Stimulated activated CD4-positive, alpha-beta T cell treated with anti-CD3 and anti-CD28 coated beads, Interleukin-15, amount 100 ng/mL, for 24 hours (primary cell): ENCODE data around the gene MTUS2.

Experiments
- DNase-seq: peaks from one replicate; pipeline ENCODE4 v3.0.0-alpha.2; 2020

MTUS2 gene

DNA sequence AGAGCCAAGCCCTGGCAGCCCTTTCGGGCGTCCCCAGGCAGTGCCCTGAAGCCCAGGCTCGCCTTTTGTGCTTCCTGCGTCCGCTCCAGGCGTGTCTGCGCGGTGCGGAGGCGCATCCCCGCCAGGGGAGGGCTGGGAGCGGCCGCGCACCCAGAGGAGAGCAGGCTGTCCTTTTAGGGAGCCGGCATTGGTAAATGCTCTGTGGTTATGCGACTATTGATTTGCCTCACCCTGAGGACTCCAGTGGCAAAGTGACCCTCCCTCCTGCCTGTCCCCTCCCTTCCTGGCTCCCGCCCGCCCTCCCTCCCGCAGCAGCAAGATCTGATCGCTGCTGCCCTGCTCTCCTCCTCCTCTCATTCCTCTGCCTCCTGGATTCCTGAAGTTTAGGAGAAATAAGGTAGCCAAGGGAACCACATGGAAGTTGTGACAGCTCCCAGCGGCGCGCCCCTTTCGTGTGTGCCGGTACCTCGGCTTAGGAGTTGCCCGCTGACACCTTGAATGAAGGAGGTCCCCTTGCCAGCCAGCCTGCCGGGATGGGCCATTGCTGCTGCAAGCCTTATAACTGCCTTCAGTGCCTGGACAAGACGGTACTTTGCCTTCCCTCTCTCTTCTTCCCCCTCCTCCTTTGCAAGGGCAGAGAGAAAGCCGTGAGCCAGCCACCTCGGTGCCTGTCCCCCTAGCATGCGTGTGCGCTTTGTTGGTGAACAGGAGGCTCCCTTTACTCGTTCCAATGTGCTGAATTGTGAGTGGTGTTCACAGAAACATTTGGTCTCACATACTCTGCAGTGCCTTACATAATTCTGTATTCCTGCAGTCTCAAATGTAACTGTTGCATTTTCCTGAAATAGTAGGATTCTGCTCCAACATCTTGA is 608.4 kb downstream of the MTUS2 start:
- DNase-seq, result no peak

DNA sequence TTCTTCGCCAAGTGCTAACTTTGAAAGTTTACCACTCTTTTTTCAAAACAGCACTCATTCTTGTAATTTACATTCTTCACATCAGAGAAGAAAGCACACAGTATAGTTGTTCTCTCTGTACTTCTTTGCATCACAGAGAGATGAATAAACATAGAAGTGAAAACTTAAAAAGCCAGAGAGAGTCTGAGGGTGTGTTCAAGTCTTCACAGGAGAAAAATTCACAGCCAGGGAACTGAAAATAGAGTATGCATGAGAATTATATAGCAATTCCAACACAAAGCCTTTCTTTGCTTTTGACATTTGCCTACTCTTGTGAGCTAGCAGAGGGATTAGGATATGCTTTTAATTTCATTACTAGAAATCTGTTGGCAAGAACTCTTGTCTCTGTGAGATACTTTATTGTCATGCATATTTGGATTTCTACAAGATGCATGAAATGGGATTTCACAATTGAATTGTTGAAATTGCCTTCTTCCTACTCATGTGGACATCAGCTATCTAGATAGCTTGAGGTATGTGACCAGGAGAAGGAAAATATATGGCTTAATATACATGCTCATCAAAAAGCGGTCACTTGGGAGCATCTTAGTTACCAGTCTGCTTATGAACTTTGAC is 609.3 kb downstream of the MTUS2 start:
- DNase-seq, result no peak

DNA sequence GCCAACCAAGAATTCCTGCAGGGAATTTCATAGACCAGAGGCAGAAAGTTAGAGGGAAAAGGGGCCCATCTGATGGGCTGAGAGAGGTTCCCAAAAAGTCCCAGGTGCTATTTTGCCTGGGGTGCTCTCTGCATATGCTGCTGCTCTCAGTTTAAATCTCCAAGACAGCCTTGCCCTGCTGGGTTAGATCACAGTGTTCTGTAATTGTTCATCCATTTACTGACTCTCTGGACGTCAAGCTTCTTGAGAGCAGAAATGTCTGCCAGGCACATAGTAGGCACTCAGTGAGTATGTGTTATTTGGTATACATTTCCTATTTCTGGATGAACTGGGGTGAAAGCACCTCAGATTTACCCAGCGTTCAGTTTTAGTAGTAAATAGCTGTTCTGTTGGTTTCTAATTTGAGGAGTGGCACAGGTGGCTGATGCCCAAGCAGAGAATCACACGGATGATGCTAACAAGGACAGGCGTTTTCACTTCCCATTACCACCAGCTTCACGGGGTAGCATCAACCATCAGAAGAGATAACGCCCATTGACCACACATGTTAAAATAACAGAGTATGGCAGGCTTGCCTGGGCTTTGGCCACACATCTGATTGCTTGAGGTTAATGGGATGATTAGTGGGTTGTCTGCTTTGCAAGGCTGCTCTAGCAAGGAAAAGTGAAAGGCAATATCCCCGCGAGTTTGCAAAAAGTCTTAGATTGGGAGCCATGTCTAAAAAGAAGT is 614.2 kb downstream of the MTUS2 start:
- no peak for DNase-seq

DNA sequence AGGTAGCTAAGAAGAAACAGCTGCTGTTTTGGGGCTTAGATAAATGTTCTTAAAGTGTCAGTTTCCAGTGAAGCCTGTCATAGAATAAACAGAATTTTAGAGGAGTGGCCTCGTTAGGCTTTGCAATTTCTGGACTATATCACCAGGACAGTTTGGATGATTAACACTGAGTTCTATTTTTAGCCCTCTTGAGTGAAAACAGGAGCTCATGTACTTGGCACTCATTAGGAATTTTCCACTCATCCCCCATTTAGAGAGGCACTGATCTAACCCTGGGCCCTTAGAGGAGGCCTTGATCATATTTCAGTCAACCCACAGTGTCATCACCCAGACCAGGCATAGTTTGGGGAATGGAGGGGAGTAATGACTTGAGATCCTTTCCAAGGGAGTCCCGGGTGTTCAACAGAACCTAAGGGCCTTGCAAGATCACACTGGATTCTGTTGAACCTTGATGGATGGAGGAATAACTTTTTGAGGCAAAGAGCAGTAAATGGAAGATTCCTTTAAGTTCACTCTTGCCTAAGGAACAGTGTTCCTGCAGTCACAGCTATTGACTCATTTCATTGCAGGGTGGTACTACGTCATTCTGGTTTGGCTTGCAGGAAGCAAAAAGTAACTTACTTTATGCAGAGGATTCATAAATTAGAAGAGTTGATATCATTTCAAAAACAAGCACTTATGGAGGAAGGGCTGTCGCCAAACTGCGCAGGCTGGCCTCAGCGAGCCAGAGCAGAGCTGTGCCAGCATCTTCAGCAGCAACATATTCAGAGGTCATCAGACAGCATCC is 615.2 kb downstream of the MTUS2 start:
- no peak for DNase-seq

DNA sequence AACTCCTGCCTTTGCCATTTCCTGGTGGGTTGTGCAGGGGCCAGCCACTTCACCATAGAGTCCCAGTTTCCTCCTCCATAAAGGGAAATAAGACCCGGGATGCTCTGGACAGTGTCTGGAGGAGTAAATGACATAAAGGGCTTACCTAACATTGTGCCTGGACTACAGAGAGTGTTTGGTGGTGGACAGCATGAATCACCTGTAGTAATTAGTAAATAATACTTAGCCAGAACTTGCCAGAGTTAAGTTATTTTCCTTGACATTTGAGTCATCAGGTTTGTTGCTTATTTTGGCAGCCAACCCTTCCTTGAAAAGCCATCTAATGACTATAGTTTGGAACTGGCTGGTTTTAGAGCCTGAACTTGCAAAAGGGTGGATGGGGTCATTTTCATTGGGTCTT is 616.2 kb downstream of the MTUS2 start:
- no peak for DNase-seq

DNA sequence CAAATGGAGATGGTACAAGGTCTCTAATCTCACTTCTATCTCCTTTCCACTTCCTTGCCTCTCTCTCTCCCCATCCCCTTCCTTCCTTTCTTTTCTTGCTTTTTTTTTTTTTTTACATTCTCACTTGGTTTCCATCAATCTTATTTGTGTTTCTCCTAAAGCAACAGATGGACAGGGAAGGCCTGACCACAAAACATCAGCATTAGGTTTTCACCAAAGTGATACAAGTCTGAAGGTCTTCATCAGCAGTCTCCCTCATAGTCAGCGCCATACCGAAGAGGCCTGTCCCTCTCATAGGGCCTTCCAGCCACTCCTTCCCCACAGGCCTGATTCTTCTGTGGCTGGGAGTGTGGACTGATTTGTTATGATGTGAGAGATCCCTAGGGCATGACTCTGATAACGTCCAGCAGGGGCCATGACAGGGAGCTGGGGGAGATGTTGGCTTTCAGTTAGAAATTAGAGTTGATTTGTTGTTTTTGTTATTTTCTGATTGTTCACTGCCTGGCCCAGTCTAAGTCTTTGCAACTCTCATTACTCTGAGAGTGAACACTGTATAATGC is 616.7 kb downstream of the MTUS2 start:
- DNase-seq, result no peak

DNA sequence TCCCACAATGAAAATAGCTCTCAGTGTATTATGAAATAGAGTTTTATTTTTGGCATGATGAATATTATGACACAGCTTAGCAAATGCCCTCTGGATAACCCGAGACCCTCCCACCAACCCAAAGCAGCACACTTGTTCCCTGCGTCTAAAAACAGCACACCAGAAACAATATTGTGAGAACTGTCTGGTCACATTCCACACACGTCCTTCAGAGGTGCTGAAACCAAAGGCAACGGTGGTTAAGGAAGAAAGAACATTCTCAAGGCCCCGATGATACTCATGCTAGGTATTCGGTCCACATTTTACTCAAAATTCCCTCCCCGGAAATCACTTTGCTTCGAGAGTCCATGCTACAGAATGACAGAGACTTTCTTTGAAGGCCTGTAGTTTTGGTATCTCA is 618.6 kb downstream of the MTUS2 start:
- no peak for DNase-seq

DNA sequence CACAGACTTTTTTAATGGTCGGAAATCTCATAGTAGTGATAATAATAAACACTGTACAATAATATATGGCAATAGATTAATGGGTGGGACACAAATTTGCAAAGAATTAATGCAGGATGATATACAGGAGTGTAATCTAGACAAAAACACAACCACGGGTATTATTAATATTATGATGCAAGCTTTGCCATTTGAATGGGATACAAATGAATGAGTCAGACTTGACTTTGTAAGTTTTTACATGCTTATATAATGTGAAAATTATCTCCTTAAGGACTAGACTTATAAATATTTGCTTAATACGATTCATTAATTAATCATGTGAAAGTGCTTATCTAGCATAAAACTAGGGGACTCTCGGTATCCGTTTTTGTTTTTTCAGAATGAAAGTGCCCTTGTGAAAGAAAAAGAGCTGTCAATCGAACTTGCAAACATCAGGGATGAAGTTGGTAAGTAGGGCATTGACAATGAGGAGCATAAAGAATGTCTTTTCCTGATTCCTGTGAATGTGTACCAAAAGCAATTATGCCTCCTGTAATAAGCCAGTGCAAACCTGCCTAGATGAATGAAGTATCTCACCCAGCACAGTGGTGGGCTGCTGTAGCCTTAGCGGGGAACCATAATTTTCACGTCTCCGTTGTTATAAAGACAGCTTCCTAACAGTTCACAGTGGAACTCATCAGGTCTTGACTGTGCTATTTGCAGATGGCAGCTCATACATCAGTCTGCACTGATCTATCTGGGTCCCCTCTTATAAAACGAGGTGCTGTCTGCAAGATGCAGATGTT is 619.7 kb downstream of the MTUS2 start:
- DNase-seq, result no peak

DNA sequence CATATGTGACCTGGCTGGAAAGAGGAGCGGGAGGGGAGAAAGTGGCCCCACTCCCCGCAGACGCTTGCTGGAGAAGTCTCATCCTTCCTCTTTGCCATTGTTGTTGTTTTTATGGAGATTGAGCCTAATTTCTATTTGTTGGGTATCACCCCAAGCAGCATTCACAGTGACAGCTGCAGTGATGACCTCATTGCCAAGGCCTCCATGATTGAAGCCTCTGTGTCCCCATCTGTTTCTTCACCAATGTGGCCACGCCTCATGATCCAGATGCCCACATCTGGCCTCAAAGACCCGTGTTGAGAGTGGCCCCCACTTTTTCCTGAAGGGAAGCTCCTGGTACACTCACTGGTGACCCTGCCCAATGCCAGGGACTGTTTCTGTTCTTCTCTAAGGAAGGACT is 621.2 kb downstream of the MTUS2 start:
- no peak for DNase-seq

DNA sequence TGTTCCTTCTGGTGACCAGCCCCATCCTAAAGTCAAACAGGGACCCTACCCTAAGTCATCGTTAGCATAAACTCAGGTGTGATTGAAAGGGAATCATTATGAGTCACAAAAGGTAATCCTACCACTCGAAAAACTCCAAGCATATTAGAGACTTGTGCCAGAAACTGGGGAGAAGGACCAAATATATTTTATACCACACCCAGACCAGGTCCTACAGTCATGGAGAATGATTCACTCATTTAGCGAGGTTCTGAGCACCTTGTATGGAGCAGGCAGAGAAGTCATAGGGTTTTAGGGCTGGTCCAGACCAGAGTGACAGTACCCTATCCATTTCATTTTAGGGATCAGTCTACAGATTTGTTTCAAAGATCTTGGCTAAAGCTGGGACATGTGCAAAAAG is 625.9 kb downstream of the MTUS2 start:
- DNase-seq, result no peak

DNA sequence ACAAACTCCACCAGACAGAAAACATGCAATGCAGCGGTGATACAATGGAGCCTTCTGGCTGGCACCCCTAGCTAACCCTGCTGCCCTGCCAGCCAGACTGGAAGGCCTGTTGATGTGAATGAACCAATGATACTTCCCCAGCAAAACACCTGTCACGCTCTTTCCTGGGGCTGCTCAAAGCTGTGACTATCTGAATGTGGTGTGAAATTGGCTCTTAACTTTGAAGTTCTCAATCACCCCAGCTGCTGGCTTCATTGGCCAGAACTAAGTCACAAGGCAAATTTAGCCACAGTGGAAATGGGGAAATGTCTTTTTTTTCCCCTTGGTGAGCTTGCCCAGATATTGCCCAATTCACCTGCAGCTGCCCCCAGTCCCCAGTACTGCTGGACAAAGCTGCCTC is 628.0 kb downstream of the MTUS2 start:
- DNase-seq, result no peak

DNA sequence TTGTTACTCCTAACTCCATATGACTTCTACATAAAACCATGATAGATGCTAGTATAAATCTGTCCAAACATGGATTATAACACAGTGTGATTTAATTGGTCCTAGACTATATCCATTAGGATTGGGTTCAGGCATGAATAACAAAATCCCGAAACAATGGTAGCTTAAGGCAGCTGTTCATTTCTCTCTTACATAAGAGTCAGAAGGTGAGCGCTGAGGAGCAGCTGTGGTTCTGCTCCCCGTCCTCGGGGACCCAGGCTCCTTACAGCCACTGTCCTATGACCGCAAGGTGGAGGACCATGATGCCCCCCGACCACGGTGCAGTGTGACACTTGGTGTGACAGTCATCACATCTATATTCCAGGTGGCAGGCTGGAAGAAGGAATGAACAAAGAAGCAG is 629.6 kb downstream of the MTUS2 start:
- DNase-seq, result no peak

DNA sequence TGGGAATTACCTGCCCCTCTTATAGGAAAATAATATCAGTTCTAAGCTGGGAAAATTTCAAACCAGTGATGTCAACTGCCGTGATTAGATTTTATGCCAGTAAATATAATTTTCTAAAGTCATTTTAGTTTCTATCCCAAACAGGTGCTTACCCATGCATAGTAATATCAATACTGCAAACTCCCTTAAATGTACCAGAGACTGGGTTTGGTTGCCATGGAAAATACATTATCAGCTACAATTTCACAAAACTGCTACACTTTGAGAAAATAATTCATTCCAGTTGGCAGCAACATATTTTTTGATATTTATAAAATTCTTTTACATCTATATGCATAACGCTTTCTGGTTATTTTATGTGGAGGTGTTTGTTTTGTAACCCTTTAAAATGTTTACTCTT is 631.8 kb downstream of the MTUS2 start:
- DNase-seq, result no peak

DNA sequence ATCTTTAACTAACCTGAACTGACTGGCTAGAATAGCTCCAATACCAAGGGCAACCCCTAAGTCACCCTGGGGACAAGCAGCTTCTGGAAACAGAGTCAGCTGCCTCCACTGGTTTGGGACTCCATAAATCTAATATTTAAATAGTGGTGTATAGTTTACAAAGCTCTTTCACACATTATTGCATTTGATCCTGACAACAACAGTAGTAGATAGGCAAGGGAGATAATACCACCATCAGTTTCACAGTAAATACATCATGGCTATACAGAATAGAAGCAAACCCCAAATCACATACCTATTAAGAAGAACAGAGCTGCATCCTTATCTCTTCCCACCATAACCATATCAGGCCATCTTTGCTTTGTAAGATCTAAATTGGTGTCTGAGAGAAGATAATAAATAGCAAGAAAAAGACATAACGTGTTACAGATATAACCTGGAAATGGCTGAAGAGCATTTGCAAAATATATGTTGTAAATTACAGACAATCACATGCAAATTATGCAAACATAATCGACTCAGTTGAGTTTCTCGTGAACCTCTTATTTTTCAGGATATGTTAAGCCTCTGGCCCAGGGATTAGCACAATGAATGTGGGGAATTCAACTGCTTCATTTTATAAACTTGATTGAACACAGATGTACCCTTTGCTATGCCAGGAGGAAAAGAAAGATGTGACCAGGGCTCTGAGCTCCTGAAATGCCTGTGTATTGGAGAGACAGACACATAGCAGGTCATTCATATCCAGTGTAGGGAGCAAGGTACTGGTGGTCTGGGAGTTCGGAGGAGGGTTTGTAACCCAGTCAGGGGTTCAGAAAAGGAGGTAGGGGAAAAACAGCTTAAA is 632.9 kb downstream of the MTUS2 start:
- no peak for DNase-seq

DNA sequence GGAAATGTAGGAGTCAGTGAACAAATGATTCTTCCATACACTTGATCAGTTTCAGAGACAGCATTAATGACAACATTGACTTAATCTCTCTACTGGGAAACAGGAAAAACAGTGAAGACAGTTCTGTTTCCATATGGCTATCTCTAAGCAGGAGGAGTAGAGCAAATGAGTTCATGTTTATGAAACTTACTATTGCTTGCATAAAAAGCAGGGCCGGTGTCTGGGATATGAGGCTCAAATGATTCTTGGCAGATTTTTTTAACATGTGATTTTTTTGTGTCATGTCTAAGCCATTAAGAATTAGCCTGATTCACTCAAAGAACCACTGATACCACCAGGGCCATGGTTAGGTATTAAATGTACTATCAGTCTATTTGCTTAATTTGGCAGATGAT is 633.5 kb downstream of the MTUS2 start:
- DNase-seq, result no peak

DNA sequence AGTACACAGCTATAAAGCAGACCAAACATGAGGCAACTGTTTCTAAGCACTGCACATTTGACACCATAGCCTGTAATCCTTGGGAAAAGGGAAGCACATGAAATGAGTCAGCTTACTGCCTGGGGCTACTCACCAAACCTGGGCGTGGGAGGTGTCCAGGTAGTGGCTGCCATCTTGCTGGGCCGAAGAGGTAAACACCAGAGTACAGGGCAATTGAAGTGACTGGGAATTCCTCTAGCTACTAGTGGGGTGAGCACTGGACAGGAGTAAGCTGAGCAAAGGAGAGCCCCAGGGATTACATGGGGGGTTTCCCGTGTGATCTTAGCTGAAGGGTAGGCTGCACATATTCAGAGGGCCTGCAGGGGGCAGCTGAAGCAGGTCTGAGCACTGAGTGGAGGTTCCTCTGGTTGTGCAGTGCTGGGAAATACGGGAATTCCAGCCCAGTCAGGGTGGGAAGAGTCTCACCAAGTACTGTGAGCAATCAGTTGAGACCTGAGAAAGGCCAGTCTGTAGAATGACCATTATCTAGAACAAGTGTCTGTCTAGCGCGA is 634.9 kb downstream of the MTUS2 start:
- peak; percentile 11 for DNase-seq

DNA sequence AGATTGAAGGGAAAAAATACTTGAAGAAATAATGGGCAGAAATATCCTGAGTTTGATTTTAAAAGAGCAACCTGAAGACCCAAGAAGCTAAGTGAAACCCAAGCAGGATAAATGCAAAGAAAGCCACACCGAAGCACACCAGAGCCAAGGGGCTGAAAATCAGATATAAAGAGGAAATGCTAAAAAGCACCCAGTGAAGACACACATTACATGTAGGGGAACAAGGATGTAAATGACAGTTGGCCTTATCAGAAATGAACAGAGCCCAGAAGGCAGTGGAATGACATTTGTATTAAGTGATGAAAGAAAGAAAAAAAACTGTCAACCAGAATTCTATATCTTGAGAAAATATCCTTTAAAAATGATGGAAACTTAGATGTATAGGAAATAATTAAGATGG is 636.3 kb downstream of the MTUS2 start:
- no peak for DNase-seq

DNA sequence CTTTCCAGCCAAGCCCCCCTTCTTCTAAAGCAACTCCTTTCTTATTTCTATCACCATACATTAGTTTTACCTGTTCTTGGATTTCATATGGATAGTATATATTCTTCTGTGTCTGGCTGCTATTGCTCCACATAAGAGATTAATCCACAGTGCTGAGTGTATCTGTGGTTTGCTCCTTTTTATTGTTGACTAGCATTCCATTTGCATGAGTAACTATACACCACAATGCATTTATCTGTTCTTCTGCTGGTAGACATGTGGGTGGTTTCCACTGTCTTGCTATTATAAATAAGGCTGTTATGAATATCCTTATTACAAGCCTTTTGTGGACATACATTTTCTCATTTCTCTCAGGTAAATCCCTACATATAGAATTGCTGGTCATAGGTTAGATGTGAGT is 637.2 kb downstream of the MTUS2 start:
- no peak for DNase-seq

DNA sequence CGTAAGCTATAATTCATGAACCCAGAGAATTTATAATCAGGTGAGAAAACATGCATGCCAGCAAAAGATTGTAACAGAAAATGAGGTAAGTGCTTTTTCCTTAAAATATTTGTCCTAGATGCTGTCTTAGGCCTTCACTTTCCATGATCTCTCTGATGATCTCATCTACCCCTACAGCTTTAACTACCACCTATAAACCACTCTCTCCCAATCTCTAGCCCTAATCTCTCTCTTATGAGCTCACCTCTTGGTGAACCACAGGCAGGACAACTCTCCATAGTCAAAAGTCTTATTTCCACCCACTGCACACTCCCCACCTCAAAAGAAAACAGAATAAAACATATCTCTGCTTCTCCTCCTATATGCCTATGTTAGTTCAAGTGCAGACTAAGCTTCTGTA is 638.3 kb downstream of the MTUS2 start:
- DNase-seq, result no peak

DNA sequence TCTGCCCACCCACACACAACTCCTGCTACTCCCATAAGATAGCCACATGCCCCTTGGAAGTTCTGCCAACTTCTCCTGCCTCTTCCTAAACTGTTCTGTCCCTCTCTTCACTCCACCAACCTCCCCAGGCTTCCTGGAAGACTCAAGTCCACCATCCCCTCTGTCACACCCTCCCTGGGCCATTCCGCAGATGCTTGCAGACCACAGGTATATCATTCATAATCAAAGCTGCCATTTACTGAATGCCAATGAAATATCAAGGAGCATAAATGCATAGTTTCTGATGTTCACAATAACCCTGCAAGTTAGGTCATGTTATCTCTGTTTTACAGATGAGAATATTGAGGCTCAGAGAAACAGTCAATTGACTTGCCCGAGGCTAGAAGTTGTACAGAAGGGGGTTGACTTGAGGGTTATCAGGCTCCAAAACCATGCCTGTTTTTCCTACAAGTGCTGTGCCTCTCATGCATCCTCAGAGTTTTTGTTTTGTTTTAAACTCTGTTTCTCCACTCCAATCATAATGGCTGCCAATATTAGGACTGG is 639.7 kb downstream of the MTUS2 start:
- DNase-seq, result no peak
